Measurements from ENCODE around the gene PARVA.

PARVA gene

GRCh38 chr11:12376259-12377081 is 901 bp upstream of the PARVA start:
- no peak for DNase-seq

- DNase-seq = no peak
Measured at GRCh38 chr11:12377824-12378593, 638 bp downstream of the PARVA start.

DNA sequence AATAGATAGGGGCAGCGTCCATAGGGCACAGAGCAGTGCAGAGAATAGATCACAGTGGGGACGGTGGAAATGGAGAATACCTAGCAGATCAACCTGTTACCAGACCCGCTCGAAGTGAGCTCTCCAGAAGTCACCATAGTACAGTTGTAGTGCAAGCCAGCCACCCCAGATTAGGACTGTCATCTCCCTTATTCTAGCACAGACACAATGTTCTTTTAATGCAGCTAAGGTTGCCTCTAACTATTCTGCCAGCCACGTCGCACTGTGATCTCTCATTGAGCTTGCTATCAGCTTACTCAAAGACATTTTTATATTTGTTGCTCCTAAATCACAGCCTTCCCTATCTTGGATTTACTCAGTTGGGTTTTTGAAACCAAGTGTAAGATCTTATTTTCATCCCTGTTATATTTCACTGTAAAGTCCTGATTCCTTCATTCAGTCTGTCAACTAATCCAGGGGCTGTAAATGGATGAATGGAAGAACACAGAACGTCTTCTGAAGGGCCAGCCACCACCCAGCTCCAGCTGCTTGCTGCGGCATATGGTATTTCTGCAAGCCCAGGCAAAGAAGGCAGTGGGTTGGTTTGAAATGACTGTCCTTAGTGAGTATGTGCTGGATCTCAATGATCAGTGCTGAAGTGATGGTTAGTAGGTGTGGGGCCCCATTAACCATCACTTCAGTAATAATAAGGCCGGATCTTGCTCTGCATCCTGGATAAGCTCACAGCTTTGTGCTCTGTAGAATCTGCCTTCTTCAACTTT is 3.4 kb downstream of the PARVA start:
- DNase-seq = no peak

DNA sequence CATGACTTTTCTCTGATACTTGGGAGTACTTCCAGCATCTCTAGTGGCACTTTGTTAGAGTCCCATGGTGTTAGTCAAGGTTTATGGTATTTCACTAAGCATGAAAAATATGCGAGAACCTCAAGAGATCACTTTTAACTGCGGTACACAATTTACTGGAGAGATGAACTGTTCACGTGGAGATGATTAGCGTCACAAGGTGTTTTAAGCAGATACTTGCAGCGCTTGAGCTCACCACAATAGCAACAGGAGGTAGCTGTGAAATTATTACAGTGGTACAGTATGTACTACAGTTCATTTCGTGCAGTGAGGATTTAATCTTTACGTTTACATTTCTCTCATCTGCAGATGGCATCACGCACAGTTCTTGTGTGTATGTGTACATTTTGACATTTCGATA is 4.5 kb downstream of the PARVA start:
- no peak for DNase-seq

DNA sequence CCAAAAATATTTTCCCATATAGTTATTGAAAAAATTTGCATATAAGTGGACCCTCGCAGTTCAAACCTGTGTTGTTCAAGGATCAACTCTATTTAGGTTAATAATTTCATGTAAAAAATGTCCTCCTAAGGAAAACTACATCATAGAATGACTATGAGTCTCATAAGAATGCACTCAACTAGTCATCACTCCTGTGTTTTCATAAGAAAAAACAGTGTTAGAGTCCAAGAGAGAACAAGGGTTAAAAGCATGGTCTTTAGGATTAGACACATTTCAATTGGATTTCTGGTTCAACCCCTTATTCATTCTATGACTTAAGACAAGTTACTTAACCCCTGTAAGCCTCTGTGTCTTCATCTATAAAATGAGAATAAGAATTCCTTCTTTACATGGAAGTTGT is 5.1 kb downstream of the PARVA start:
- no peak for DNase-seq

DNA sequence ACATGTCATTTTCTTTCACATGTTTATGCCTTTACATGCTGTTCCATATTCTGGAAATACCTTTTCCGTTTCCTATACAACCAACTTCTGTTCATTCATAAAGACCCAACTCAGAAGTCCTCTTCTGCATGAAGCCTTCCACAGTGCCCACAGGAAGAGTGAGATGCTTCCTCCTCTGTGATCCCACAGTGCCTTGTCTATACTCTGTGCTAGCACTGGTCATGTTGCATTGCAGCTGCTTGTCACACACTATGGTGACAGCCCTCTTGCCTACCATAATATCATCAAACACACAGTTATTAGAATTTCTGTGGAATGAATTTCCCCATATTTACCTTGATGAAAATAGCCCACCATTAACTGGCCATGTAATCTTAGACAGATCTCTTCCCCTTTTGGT is 8.9 kb downstream of the PARVA start:
- no peak for DNase-seq

- DNase-seq = no peak
Measured at GRCh38 chr11:12386745-12387144, 9.4 kb downstream of the PARVA start.

DNA sequence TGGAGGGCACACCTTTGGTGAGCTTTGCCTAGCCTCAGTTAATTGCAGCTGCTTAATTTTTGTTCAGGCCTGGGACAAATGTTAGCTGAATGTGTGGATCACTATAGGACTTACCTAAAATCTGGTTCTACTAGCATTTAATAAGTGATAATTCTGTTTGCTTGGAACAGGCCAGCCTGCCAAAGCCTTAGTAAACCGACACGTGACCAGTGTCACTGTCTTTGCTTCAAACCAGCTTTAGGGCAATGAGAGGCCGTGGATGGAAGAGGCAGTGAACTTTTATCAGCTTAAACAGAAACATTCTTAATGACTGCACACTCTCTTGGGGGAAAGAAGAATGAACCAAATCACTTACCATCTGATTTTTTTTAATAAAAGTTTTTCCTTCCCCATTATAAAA is 10.8 kb downstream of the PARVA start:
- no peak for DNase-seq

- DNase-seq = no peak
Measured at GRCh38 chr11:12388939-12389670, 11.7 kb downstream of the PARVA start.

DNA sequence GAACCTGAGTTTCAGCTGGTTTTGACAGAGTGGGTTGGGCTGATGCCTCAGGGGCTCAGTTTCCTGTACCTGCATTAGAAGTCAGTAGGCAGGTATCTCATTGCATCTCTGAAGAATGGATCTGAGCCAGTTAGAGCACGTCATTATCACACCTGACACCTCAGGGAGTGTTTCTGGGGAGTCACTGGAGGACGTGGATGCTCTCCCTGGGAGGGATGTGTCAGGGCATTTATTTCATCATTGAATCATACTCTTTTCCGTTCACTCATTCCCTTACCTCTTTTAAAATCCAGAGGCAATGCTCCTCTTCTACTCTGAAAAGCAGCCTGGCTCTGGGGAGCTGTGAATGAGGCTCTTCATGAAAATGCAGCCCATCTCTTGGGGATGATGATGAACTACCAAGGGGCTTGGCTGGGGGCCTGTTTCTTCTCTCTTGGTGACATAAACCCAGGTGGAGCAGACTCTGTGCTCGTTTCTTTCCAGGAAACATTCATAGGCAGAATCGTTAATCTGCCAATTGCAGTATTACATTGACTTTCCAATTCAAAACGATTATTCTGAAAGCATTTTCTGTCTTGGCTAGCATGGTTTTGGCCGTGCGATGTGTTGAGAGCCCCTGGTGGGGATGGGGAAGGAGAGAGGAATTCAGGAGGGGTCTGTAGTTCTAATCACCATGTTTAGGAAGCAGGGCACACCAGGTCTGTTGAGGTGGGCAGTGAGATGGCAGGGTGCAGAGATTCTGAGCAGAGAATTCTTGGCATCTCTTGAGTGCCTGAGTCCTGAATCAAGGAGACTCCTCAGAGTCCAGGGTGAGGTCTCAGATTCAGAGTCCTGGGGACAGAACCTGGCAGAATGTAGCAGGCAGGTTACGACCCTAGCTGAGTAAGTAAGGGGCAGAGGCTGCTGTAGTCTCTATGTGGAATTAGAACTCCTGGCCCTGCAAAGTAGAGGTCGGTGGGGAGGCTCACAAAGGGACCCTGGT is 12.6 kb downstream of the PARVA start:
- DNase-seq = no peak

DNA sequence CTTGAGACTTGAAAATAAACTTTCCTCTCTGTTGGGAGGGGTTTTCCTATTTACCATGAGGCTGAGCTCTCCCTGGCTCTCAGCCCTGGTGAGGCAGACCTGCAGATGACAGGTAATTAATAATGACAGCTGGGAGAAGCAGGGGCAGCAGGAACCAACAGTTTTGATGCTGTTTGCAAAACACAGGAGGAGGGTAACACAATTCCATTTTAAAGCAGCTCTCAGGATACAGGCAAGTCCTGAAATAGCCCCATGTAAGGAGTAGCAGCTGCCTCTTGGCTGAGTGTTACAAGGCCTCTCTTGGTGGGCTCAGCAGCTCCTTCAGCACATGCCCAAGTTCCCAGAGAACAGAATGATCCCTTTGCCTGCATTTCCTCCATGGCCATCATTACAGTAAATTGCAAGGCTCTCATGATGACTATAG is 13.3 kb downstream of the PARVA start:
- no peak for DNase-seq

DNA sequence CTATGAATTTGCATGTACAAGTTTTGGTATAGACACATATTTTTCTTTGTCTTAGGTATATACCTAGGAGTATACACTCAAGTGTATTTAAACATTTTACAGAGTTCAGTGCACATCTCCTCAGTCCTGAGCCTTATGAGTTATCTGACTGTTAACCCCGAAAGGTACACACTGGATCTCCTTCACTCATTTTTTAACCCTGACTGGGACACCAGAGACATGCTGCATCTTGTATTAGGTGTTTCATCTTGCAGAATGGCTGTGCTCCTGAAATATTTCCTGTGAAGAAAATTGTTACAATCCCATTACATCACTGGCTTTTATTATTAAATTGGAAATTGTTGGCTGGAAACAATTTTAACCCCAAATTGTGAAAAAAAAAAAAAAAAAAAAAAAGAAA is 15.3 kb downstream of the PARVA start:
- DNase-seq = no peak

GRCh38 chr11:12393691-12394090 is 16.3 kb downstream of the PARVA start:
- DNase-seq = no peak

- no peak for DNase-seq
Measured at GRCh38 chr11:12394601-12395000, 17.2 kb downstream of the PARVA start.

GRCh38 chr11:12395333-12395732 is 18.0 kb downstream of the PARVA start:
- DNase-seq = no peak

- no peak for DNase-seq
Measured at GRCh38 chr11:12397931-12398334, 20.6 kb downstream of the PARVA start.

DNA sequence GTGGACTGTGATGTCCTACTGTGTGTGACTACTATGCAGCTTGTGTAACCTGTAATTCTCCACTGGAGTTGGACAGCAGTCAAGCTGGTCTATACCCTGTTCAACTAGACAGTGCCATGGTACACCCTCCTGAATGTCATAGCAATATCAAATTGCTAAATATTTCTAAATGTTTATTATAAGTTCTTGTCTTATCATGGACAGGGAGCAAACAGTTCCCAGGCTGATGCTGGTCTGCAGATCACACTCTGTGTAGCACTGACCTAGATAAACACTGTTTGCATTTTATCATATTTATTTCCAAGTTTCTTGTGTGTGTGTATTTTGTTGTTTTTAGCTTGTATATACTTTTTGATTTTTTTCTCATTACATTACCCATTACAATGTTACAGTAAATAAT is 22.0 kb downstream of the PARVA start:
- no peak for DNase-seq

DNA sequence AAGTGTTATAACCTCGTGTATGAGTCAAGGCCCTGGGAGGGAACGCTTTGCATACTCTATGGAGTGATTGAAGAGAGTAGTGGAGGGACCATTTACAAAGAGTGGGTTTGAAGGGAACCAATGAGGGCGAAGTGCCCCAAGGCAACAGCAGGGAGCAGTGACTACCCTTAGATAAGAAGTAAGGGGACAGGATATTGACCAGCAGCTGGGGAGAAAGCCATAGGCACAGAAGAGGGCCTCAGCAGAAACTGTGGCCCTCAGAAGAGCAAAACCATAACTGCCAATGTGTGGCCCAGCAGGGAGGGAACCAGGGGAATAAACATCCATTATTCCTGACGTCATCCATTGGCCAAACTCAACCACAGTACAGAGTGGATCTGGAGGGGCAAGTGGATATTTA is 24.7 kb downstream of the PARVA start:
- no peak for DNase-seq

GRCh38 chr11:12402691-12403120 is 25.3 kb downstream of the PARVA start:
- no peak for DNase-seq

GRCh38 chr11:12403122-12403996 is 26.0 kb downstream of the PARVA start:
- no peak for DNase-seq

GRCh38 chr11:12403997-12404350 is 26.6 kb downstream of the PARVA start:
- DNase-seq = no peak
